COLO829 (cell line): ENCODE results near the gene SMPX.

Source experiments
- DNase-seq: peaks from one replicate; pipeline ENCODE4 v3.0.0; 2012; ENCODE audit warnings: low spot score

The SMPX gene

GRCh38 chrX:21657318-21658151 is 100.4 kb downstream of the SMPX start:
- DNase-seq, result no peak

DNA sequence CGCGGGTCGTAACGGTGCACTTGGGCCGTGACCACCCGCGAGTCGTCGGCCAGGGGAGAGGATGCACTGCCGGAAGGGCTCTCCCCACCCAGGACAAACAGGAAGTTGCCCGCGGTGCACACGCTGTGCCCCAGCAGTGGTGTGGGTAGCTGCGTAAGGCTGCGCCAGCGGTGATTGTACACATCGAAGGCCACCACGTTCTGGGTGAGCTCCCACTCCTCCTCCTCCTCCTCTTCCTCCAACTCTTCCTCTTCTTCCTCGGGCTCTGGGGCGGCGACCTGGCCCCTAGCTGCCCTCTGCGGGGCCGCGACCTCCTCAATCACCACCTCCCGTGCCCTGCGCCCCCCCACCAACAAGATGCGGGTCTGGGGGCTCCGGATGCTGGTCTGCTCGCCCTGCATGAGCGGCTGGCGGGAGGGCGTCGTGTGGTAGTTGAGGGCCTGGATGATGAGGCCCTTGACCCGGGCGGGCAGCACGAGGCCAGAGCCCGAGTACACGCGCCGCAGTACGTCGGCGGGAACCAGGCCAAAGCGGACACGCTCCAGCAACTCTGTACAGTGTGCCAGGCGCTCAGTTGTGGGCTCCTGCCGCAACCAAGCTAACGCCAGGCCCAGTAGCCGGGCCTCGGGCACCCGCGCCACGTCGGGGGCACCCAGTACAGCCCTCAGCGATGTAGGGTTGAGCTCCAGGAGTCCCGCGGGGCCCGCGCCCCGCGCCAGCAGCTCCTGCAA is 101.2 kb downstream of the SMPX start:
- no peak for DNase-seq
